ENCODE data around the gene NPEPPS. TPM values are rescaled to one million over a fixed set of nuclear protein-coding genes. Genes with fewer than 3 reads are reported as not detected.

Gene NPEPPS
- total and polyA plus RNA-seq, 2 donors (not counting 3 experiments of a cell fraction or from before 2014, with no cell fraction given): 69.2 to 102 TPM

DNA sequence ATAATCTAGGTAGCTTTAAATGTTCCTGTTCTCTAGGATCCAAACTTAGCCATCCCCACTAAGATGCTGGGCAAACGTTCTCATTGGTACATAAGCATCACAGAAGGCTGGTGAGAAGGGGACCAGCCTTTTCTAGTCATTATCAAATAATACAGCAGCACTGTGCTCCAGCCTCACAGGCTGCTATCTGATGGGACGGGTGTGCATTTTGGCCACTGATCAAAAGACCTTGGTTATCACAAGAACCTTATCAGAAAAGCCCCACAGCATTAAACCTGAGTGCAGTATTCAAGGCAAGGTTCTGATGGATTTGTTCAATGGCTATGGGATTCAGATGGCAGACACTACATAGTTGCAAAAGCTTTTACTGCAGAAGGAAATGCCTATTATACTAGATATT, 99.7 kb downstream of the NPEPPS start:
- ChIA-PET CTCF (interaction anchor here (0.8 kb wide), 1 partner anchor 16 kb away, joined by 3 read pairs; no protein-coding TSS in a partner anchor), POLR2A (no interaction called here)
- Histone ChIP-seq H3K79me2 (ENCODE audit: control insufficient read depth, insufficient read depth, low read length) (no peaks in the 10 kb centered on the region), H2AFZ (ENCODE audit: low read depth, low read length) (no peak overlapping the region), H4K20me1 (replicated peaks; ENCODE audit: control insufficient read depth, extremely low read depth, insufficient read depth, low read length) (no peaks in the 10 kb centered on the region), H3K9me3 (replicated peaks; ENCODE audit: control insufficient read depth, insufficient read depth, low read length) (no peaks in the 10 kb centered on the region), H3K9me1 (replicated peaks; ENCODE audit: control insufficient read depth, extremely low read depth, insufficient read depth, low read length) (no peaks in the 10 kb centered on the region), H3K27ac (ENCODE audit: insufficient read depth, low read depth, low read length) (no peak overlapping the region), H3K4me3 (replicated peaks in 1 of 3; ENCODE audit: insufficient read depth in 1 of 3, low read depth in 1 of 3, low read length in 3 of 3) (no peak overlapping the region), H3K4me2 (ENCODE audit: insufficient read depth, low read length) (no peak overlapping the region), H3K4me1 (ENCODE audit: control insufficient read depth, extremely low read depth, insufficient read depth, low read length) (no peaks in the 10 kb centered on the region), H3K27me3 (ENCODE audit: control insufficient read depth in 2 of 2, insufficient read depth in 2 of 2, low read length in 2 of 2) (no peaks in the 10 kb centered on the region), H3K36me3 (ENCODE audit: control insufficient read depth in 2 of 2, extremely low read depth in 1 of 2, insufficient read depth in 2 of 2, low read length in 2 of 2) (no peaks in the 10 kb centered on the region), H3K9ac (replicated peaks; ENCODE audit: extremely low read depth, insufficient read depth, low read length) (no peak overlapping the region)
- FAIRE-seq (no peak), DNase-seq (ENCODE audit: low read depth, low spot score) (no peak)
- dilution Hi-C loops (cut with MboI; ENCODE audit: extremely low pct_ligation_motif_present, low sequenced_read_pairs): no loop called here
- no TSS peak for BruUV-seq (replicated peaks)
- no peak for TF ChIP-seq POLR2AphosphoS5 (IDR thresholded peaks at IDR 0.05; ENCODE audit: insufficient read depth, low read depth, low read length)
- no peak for TF ChIP-seq POLR2A (IDR thresholded peaks at IDR 0.05; ENCODE audit: low read depth, low read length)
- no peak for TF ChIP-seq MYC (IDR thresholded peaks at IDR 0.05; ENCODE audit: low read depth, low read length)
- no peak for TF ChIP-seq JUN (IDR thresholded peaks at IDR 0.05; ENCODE audit: borderline replicate concordance, insufficient read depth, insufficient read length, low read depth)
- TF ChIP-seq GATA2 (IDR thresholded peaks at IDR 0.05; ENCODE audit: insufficient read depth, insufficient read length, low read depth, low read length): no peak
- TF ChIP-seq FOS (IDR thresholded peaks at IDR 0.05; ENCODE audit: borderline replicate concordance, insufficient read depth, low read length): no peak
- TF ChIP-seq, protein P1, sequence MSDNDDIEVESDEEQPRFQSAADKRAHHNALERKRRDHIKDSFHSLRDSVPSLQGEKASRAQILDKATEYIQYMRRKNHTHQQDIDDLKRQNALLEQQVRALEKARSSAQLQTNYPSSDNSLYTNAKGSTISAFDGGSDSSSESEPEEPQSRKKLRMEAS (IDR thresholded peaks at IDR 0.05; ENCODE audit: insufficient read depth, insufficient read length): no peak
- no peak for TF ChIP-seq CTCF (IDR thresholded peaks at IDR 0.05; ENCODE audit: extremely low read depth in 1 of 2, insufficient read depth in 1 of 2, low read depth in 1 of 2, low read length in 2 of 2)
- TF ChIP-seq EZH2 (IDR thresholded peaks at IDR 0.05; ENCODE audit: borderline replicate concordance, low read depth, low read length, severe bottlenecking): no peak
- intact Hi-C loops (cut with micrococcal nuclease): no loop called here

Data from endothelial cell of umbilical vein (primary cell).